Measurements from ENCODE around the gene NUDT17.

- TF ChIP-seq CTCF (conservative IDR thresholded peaks at IDR 0.05; ENCODE audit: low read depth, low read length) (no peak), EZH2 (IDR thresholded peaks at IDR 0.05; ENCODE audit: low read length, unreplicated experiment) (no peak)
Measured at GRCh38 chr1:145897969-145898368, 52.5 kb downstream of the NUDT17 start.
